ENCODE data around the gene GCC1.
"Not testable (repeated sequence)": the region's sequence is repeated elsewhere in the genome, so short reads cannot be mapped to it uniquely, and the experiment has no call there.

The GCC1 gene

GRCh38 chr7:127591189-127591588 lies 5.8 kb upstream of the GCC1 start:
- no peak for DNase-seq (ENCODE audit: low read depth in 2 of 3, low spot score in 1 of 3)

- DNase-seq (ENCODE audit: low read depth in 2 of 3, low spot score in 1 of 3): no peak
These were observed 4.5 kb upstream of the GCC1 start for GRCh38 chr7:127589896-127590295.

GRCh38 chr7:127588697-127589482 lies 3.5 kb upstream of the GCC1 start:
- peak in 1 of 3 donors; percentile 6 for DNase-seq (ENCODE audit: low read depth in 2 of 3, low spot score in 1 of 3)

DNA sequence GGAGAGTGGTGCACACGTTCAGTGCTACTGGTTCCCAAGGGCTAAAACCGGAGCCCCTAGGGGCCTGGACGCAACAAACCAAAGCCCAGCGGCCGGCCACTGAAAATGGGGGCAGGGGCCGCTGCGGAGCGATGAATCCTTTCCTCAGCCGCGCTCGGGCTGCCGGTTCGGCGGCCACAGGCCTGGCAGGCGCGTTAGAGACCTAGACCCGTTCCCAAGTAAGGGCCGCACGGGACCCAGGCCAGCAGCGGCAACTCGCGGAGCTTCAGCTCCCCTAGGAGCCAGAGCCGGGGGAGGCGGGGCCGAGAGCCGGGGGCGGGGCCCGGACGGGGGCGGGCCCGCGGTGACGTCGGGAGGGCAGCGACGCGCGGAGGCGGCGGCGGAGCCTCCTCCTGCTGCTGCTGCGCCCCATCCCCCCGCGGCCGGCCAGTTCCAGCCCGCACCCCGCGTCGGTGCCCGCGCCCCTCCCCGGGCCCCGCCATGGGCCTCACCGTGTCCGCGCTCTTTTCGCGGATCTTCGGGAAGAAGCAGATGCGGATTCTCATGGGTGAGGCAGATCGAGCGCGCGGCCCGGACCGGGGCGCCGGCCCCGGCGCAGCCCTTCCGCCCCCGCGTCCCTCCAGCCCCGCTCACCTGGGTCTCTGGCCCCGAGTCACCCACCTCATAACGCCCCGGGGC lies 2.8 kb upstream of the GCC1 start, which contains the start of gene ARF5:
Gene ARF5 (plus strand): TSS at position 393 of the 678 bp plus-strand sequence. CDS start 88 bp downstream, at position 481.
- peak; percentile 77 to 84 (median 81) for DNase-seq (ENCODE audit: low read depth in 2 of 3, low spot score in 1 of 3)

- no peak for DNase-seq (ENCODE audit: low read depth in 2 of 3, low spot score in 1 of 3)
These were observed 2.2 kb upstream of the GCC1 start for GRCh38 chr7:127587663-127588018.

DNA sequence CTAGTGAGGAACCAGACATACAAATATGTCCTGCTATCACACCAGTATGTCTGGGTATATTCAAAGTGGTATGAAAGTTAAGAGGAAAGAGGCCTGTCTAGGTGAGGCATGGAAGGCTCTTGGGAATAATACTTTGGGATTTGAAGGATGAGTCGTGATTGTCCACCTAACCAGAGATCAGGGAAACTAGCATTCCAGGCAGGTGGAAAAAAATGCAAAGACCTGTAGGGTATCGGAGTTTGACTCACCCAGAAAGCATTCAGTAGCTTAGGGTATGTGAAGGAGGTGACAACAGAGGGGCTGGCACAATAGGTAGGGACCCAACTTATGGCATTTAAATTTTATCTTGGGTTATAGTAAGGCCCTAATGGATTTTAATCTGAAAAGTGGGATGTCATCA lies 950 bp upstream of the GCC1 start:
- no peak for DNase-seq (ENCODE audit: low read depth in 2 of 3, low spot score in 1 of 3)

GRCh38 chr7:127584648-127585043 lies 750 bp downstream of the GCC1 start:
- no peak for DNase-seq (ENCODE audit: low read depth in 2 of 3, low spot score in 1 of 3)

DNA sequence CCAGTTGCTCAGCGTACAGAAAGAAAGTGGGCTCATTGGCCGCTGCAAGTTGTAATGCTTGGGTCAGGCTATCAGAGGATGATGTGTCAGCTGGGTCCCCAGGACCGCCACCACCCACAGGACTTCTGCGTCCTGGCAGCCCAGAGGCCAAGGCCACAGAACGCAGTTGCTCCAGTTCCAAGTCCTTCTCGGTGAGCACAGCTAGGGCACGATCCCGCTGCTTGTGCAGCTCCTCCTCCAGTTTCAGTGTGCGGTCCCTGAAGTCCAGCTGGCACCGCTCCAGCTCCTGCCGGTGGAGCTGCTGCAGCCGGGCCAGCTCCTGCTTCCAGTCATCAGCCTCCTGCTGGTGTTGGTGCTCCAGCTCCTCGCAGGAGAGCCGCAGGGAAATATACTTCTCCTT lies 3.0 kb downstream of the GCC1 start:
- DNase-seq (ENCODE audit: low read depth in 2 of 3, low spot score in 1 of 3): no peak

- DNase-seq (ENCODE audit: low read depth in 2 of 3, low spot score in 1 of 3): no peak
These were observed 3.7 kb downstream of the GCC1 start for GRCh38 chr7:127581716-127582115.

GRCh38 chr7:127580612-127581011 lies 4.8 kb downstream of the GCC1 start:
- no peak for DNase-seq (ENCODE audit: low read depth in 2 of 3, low spot score in 1 of 3)

DNA sequence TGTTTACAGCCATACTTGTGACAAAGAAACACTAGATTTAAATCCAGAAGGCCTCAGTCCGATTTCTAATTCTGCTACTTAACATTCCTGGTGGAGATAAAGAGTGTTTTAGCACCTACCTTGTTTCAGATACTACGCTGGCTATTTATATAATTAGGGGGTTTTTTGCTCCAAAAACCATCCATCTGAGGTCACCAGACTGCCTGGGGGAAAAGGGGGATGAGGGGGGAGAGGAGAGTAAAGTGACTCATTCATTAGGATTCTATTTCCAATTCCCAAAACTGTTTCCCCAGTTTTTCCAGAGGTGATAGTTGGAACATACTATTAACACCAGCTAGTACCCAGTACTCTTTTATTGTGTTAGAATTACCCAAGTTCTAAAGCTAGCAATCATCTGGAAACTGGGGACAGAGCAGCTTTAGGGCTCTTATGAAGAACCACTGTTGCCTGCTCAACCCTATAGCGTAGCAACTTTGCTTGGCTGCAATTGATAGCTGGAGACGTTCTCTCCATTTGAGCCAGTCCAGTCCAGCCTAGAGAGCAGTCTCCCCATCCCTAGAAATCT lies 6.6 kb downstream of the GCC1 start:
- no peak for DNase-seq (ENCODE audit: low read depth in 2 of 3, low spot score in 1 of 3)

- DNase-seq (ENCODE audit: low read depth in 2 of 3, low spot score in 1 of 3): no peak
These were observed 7.2 kb downstream of the GCC1 start for GRCh38 chr7:127578036-127578684.

DNA sequence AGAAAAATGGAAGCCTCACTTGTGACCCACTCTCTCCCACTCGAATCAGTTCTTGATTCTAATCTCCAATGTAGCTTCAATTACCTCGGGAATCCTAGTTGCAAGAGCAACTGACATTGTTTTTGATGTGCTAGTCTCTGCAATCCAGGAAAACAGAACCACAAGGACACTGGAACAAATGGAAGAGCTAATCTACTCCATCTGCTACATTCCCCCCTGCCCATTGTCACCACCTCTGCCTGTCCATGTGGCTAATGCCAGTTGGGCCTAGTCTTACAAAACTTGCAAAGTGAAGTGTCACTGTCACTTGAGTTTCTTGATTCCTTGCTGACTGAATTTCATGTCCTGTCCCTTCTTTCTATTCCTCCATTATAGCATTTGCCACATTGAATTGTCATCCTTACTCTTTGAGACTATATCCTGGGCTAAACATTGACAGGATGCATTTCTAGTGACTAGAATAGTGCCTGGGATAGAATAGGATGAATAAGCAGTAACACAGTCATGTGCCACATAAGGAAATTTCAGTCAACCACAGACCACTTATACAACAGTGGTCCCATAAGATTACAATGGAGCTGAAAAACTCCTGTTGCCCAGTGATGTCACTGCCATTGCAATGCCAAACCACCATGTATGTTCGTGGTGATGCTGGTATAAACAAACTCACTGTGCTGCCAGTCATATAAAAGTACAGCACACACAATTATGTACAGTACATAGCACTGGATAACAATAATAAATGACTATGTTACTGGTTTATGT lies 13.5 kb downstream of the GCC1 start:
- DNase-seq (ENCODE audit: low read depth in 2 of 3, low spot score in 1 of 3): no peak

GRCh38 chr7:127568034-127568433 lies 17.4 kb downstream of the GCC1 start:
- DNase-seq (ENCODE audit: low read depth in 2 of 3, low spot score in 1 of 3): not testable (repeated sequence)

DNA sequence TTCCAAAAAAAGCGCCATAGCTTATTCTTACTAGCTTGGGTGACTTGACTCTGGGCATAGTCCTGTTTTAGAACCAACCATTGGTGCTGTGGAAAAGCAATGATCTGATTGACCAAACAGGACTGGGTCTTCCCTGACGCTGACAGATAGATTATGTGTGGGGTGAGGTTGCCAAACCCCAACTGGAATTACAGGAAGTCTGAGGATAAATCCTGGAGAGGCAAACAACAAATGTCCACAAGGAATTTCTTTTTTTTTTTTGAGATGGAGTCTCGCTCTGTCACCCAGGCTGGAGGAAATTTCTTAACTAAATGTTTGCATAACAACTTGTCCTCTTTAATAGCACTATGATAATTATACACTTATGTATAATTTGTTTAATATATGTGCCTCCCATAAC lies 19.2 kb downstream of the GCC1 start:
- no peak for DNase-seq (ENCODE audit: low read depth in 2 of 3, low spot score in 1 of 3)

DNA sequence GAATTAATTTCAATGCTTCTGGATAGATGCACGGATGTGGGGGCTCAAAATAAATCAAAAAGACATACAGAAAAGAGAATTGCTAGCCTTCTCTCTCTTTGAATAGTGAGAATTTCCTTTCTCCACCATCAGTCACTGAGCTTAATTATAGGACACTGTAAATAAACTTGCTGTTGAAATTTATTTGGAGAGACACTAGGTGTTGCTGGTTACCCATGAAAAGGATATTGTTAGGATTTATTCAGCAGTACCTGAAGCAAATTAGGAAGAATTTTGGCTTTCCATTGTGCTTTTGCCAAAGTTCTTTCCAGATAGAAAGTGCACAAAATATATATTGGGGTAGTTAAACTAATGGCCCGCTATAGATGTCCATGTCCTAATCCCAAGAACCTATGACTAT lies 27.6 kb downstream of the GCC1 start:
- DNase-seq (ENCODE audit: low read depth in 2 of 3, low spot score in 1 of 3): no peak

GRCh38 chr7:127556404-127556803 lies 29.0 kb downstream of the GCC1 start:
- no peak for DNase-seq (ENCODE audit: low read depth in 2 of 3, low spot score in 1 of 3)

GRCh38 chr7:127551941-127552340 lies 33.5 kb downstream of the GCC1 start:
- DNase-seq (ENCODE audit: low read depth in 2 of 3, low spot score in 1 of 3): no peak

DNA sequence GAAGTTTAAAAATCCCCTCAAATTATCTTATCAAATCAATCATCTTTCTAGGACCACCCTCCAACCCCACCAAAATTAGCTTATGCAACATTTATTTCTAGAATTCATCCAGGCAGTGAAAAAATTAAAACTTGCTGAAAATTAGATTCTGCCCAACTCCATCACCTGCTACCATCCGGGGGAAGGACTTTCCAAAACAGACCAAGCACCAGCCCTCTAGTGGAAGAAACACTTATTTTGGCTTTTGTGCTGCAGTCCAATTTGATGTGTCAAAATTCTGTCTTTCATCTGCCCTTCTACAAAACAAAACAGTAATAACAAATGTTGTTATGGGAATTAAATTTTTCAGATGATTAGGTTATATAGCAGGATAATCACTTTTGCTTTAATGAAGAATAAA lies 35.1 kb downstream of the GCC1 start:
- no peak for DNase-seq (ENCODE audit: low read depth in 2 of 3, low spot score in 1 of 3)

GRCh38 chr7:127546313-127546712 lies 39.1 kb downstream of the GCC1 start:
- DNase-seq (ENCODE audit: low read depth in 2 of 3, low spot score in 1 of 3): no peak

- DNase-seq (ENCODE audit: low read depth in 2 of 3, low spot score in 1 of 3): no peak
These were observed 43.8 kb downstream of the GCC1 start for GRCh38 chr7:127541548-127541947.

Measured in stimulated activated CD4-positive, alpha-beta T cell treated with anti-CD3 and anti-CD28 coated beads, Interleukin-12 subunit alpha, Interleukin-12 subunit beta, amount 100 ng/mL, for 48 hours (primary cell).